ENCODE measurements around the gene NPBWR2. TPM values are rescaled to one million over a fixed set of nuclear protein-coding genes. Genes with fewer than 3 reads are reported as not detected.

NPBWR2 gene
- polyA plus RNA-seq, 1 donor from 2014 or later = not detected

- Histone ChIP-seq H3K4me2 (ENCODE audit: low read length) (no peak overlapping the region), H3K27me3 (ENCODE audit: insufficient read depth, low read depth, low read length) (peaks cover 4% of the 10 kb centered on the region), H3K9me2 (ENCODE audit: insufficient read depth, low read length) (no peaks in the 10 kb centered on the region), H4K20me1 (ENCODE audit: insufficient read depth) (no peaks in the 10 kb centered on the region), H3K9ac (ENCODE audit: low read length) (no peak overlapping the region), H3F3A (ENCODE audit: insufficient read depth, low read length, poor library complexity, severe bottlenecking) (no peaks in the 10 kb centered on the region), H3K4me3 (ENCODE audit: low read length) (no peak overlapping the region), H3K79me2 (replicated peaks; ENCODE audit: insufficient read depth, low read length) (no peaks in the 10 kb centered on the region), H3K36me3 (ENCODE audit: insufficient read depth, low read length) (no peaks in the 10 kb centered on the region), H3K9me3 (ENCODE audit: low read length) (no peaks in the 10 kb centered on the region), H2AFZ (ENCODE audit: low read depth, low read length) (no peak overlapping the region), H3K27ac (ENCODE audit: low read length) (no peak overlapping the region)
- TF ChIP-seq EZH2 (IDR thresholded peaks at IDR 0.05; ENCODE audit: borderline replicate concordance, insufficient read depth, low read length, poor library complexity, severe bottlenecking) = no peak
- TF ChIP-seq POLR2AphosphoS5 (IDR thresholded peaks at IDR 0.05) = no peak
- TF ChIP-seq REST (IDR thresholded peaks at IDR 0.05; ENCODE audit: borderline replicate concordance) = no peak
- TF ChIP-seq RAD21 (conservative IDR thresholded peaks at IDR 0.05) = no peak
- no peak for TF ChIP-seq CTCF (IDR thresholded peaks at IDR 0.05; ENCODE audit: poor library complexity, severe bottlenecking)
- no peak for TF ChIP-seq MXI1 (conservative IDR thresholded peaks at IDR 0.05; ENCODE audit: poor library complexity, severe bottlenecking)
- TF ChIP-seq SMC3 (conservative IDR thresholded peaks at IDR 0.05; ENCODE audit: poor library complexity) = no peak
- TF ChIP-seq TAF1 (IDR thresholded peaks at IDR 0.05; ENCODE audit: low read depth) = no peak
These were observed 31.8 kb downstream of the NPBWR2 start for GRCh38 chr20:64075556-64075955.

GRCh38 chr20:64074963-64075362 lies 32.4 kb downstream of the NPBWR2 start:
- H3K9me3 ChIP-seq (ENCODE audit: low read length) = no peaks in the 10 kb centered on the region
- H3K4me2 ChIP-seq (ENCODE audit: low read length) = no peak overlapping the region
- H2AFZ ChIP-seq (ENCODE audit: low read depth, low read length) = no peak overlapping the region
- H3F3A ChIP-seq (ENCODE audit: insufficient read depth, low read length, poor library complexity, severe bottlenecking) = no peaks in the 10 kb centered on the region
- no peak overlapping the region for H3K27ac ChIP-seq (ENCODE audit: low read length)
- H3K9me2 ChIP-seq (ENCODE audit: insufficient read depth, low read length) = no peaks in the 10 kb centered on the region
- H4K20me1 ChIP-seq (ENCODE audit: insufficient read depth) = no peaks in the 10 kb centered on the region
- no peaks in the 10 kb centered on the region for H3K79me2 ChIP-seq (replicated peaks; ENCODE audit: insufficient read depth, low read length)
- H3K36me3 ChIP-seq (ENCODE audit: insufficient read depth, low read length) = no peaks in the 10 kb centered on the region
- no peaks in the 10 kb centered on the region for H3K27me3 ChIP-seq (ENCODE audit: insufficient read depth, low read depth, low read length)
- H3K9ac ChIP-seq (ENCODE audit: low read length) = no peak overlapping the region
- TF ChIP-seq REST (IDR thresholded peaks at IDR 0.05; ENCODE audit: borderline replicate concordance) (no peak), POLR2AphosphoS5 (IDR thresholded peaks at IDR 0.05) (no peak), SMC3 (conservative IDR thresholded peaks at IDR 0.05; ENCODE audit: poor library complexity) (no peak), RAD21 (conservative IDR thresholded peaks at IDR 0.05) (no peak), EP300 (conservative IDR thresholded peaks at IDR 0.05; ENCODE audit: poor library complexity, severe bottlenecking) (no peak), MXI1 (conservative IDR thresholded peaks at IDR 0.05; ENCODE audit: poor library complexity, severe bottlenecking) (no peak), EZH2 (IDR thresholded peaks at IDR 0.05; ENCODE audit: borderline replicate concordance, insufficient read depth, low read length, poor library complexity, severe bottlenecking) (no peak)
- no peak overlapping the region for H3K4me3 ChIP-seq (ENCODE audit: low read length)

Measured in neural cell (in vitro differentiated cells).